ENCODE measurements around the gene FANCG.

The FANCG gene

DNA sequence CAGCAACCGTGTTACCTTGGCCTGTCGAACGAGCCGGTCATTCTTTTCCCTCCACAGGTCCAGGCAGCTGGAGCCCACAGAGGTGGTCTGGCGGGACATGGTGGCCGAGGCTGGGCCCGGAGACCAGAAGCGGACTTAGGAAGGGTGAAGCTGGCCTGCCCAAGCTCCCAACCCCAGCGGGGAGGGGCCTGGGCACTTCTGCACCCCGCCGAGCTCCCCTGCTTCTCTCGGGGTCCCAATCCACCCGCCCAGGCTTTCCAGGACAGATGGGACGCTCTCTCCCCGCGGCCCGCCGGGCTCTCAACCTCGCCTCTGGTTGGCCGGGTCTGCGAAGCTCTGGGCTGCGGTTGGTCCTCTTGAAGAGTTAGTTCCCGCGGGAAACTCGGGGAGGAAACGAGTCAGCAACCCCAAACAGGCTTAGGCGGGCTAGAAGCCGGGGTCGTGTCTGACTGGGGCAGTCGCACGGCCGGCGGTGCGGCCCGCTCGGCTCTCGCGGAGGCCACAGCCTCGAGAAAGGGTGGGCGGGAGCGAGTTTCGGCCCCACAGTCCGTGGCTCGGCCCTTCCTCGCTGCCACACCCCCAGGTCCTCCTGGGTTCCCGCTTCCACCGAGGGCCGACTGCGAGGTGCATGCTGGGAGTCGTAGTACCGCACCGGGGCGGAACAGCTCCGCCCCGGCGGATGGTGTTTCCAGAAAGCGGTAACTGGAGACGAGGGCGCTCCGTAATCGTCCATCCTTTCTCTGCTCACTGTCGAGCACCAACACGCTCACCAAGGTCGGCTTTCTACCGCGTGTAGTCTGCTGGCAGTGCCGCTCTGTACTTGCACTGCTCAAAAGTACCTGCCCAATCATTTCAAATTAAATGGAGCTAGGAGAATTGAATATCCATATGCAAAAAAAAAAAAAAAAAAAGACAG is at the start of gene FANCG:
TSS of gene FANCG (minus strand) at position 517 of the 916 bp plus-strand sequence. CDS start at position 99, 418 bp downstream.
- DNase-seq (ENCODE audit: low read depth in 2 of 2): peak; percentile 55 to 73

DNA sequence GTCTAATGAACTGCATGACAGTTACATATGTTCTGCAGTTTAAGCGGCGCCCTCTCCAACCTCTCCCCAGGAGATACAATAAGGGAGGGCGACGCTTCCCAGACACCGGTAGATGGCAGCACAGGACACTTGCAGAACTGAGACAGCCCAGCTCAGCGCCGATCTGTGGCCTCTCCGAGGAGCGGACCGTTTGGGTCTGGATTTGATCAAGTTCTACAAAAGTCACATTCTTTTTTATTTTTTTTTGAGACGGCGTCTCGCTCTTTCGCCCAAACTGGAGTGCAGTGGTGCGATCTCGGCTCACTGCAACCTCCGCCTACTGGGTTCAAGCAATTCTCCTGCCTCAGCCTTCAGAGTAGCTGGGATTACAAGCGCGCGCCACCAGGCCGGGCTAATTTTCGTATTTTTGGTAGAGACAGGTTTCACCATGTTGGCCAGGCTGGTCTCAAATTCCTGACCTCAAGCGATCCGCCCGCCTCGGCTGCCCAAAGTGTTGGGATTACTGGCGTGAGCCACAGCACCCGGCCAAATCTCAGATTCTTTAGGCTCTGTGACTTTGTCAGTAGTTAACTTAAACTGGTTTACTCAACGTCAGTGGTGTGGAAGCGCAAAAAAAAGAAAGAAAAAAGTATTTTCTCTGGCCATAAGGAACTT is 37.3 kb upstream of the FANCG start:
- DNase-seq (ENCODE audit: low read depth in 2 of 2): peak; percentile 66 to 88

DNA sequence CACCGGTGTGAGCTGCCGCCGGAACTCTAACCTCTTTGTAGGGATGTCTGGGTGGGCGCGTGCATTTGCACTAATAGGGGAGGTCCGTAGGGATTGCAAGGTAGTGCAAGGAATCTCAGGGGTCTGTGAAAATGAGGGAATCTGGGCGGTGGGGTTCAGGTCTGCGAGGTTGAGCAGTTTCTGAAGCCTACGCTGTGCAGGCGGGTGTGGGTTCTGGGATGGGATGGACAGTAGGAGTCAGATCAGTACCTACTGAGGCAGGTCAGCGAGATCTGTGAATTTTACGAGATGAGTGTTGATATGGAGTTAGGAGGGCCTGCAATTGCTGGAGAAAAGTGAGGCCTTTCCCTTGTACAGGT is 36.8 kb upstream of the FANCG start:
- DNase-seq (ENCODE audit: low read depth in 2 of 2): no peak

- DNase-seq (ENCODE audit: low read depth in 2 of 2): peak; percentile 74 to 88
These were observed 36.2 kb upstream of the FANCG start, which contains the start of gene ATOSB for GRCh38 chr9:35115680-35116538. Gene ATOSB (minus strand): TSS chr9:35115862. CDS start chr9:35108274, 7,588 bp downstream.

- DNase-seq (ENCODE audit: low read depth in 2 of 2): no peak
These were observed 35.3 kb upstream of the FANCG start for GRCh38 chr9:35114840-35115628.

GRCh38 chr9:35114113-35114839 is 34.5 kb upstream of the FANCG start:
- peak; percentile 34 to 40 for DNase-seq (ENCODE audit: low read depth in 2 of 2)

GRCh38 chr9:35112257-35113020 is 32.7 kb upstream of the FANCG start:
- DNase-seq (ENCODE audit: low read depth in 2 of 2): no peak

DNA sequence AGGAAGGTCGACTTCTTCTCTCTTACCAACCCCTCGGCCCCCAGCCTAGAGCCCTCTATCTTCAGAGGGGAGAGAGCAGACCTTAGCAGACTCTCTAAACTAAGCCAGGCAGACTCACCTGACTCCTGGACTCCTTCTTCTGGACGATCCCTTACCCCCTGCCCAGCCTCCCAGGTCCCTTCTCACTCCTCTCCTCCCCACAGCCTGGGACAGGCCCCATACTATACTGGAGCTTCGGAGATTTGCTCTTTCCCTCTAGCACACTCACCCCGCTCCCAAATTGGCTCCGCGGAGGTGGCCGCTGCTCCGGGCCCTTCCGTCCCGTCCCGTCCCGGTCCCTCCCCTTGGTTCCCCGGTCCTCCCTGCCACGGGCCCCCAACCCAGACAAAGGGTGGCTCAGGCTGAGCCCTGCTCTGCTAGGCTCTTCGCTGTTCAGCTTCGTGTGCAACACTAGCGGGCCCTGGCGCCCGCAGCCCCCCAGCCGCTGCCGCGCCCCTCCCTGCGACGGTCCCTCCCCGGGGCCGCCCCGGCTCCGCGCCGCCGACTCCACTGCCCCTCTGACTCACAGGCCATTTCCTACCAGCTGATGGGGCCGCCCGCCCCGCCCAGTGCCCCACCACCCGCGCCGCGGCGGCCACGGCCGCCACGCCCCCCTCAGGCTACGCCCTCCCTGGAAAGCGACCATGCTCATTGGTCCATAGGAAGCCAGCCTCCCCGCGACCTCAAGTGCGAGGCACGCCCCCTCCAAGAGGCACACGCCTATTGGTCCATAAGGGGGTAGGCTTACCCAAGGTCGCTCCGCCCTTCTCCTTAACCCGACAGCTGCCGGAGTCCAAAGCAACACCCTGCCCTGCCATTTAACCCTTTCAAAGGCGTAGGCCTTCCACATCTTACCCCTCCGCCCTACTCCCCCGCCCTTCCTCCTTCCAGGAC is 31.5 kb upstream of the FANCG start:
- peak; percentile 93 to 95 for DNase-seq (ENCODE audit: low read depth in 2 of 2)

GRCh38 chr9:35110327-35110761 is 30.6 kb upstream of the FANCG start:
- no peak for DNase-seq (ENCODE audit: low read depth in 2 of 2)

- DNase-seq (ENCODE audit: low read depth in 2 of 2): no peak
These were observed 29.3 kb upstream of the FANCG start for GRCh38 chr9:35108946-35109575.

DNA sequence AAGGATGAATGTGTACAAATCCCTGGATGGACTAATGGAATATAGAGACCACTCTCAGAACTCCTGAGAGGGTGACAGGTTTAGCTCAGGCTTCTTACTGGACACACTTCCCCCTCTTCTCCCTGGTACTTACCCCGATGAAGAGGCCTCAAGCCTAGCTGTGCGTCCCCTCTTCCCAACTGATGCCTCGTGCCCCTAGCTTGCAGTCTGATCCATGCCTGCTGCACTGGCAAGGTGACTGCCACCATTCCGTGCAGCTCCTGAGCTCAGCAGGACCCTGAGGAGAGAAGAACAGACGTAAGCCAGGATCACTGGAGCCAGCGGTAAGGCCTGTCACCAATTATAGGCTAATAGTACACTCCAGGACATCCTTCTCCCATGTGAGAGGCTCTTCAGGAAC is 28.7 kb upstream of the FANCG start:
- no peak for DNase-seq (ENCODE audit: low read depth in 2 of 2)

DNA sequence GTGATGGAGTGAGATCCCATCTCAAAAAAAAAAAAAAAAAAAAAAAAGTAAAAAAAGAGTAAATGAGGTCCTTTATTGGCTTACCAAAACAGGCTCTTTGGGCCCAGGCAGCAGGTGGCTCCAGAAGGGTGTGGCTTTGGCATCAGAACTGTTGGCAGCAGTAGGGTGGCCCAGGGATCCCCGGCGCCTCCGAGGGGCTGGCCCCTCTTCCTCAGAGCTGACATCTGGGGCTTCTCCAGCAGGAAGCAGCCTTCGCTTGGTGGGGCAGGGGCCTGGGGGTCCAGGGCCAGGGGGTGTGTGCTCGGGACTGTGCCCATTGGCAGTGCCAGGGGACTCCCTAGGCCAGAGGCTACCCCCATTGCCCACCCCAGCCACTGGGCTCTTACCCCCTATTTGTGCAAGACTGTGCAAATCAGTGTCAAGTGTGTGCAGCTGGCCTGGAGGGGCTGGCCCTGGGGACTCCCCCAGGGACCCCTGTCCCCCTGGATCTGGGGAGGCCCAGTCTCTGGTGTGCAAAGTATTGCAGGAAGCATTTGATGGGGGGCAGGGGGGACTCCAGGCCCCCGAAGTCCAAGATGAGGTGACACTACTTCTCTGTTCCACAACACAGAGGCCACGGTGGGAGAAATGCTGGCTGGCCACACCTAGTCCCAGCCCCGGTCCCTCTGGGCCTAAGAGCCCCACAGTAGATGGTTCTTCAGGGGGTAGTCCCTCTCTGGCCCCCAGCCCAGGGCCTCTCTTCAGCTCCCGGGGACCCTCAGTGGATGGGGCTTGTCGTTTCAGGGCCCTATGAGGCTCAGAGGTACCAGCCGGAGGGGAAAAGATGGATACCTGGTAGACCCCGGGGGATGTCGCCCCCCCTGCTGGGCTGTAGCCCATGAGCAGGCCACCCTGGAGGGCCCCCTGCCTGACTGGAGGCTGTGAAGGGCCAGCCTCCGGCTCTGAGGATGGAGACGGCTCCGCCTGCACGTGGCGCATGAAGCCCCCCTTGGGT is 27.9 kb upstream of the FANCG start:
- DNase-seq (ENCODE audit: low read depth in 2 of 2): no peak

GRCh38 chr9:35106343-35106730 is 26.6 kb upstream of the FANCG start:
- DNase-seq (ENCODE audit: low read depth in 2 of 2): no peak

DNA sequence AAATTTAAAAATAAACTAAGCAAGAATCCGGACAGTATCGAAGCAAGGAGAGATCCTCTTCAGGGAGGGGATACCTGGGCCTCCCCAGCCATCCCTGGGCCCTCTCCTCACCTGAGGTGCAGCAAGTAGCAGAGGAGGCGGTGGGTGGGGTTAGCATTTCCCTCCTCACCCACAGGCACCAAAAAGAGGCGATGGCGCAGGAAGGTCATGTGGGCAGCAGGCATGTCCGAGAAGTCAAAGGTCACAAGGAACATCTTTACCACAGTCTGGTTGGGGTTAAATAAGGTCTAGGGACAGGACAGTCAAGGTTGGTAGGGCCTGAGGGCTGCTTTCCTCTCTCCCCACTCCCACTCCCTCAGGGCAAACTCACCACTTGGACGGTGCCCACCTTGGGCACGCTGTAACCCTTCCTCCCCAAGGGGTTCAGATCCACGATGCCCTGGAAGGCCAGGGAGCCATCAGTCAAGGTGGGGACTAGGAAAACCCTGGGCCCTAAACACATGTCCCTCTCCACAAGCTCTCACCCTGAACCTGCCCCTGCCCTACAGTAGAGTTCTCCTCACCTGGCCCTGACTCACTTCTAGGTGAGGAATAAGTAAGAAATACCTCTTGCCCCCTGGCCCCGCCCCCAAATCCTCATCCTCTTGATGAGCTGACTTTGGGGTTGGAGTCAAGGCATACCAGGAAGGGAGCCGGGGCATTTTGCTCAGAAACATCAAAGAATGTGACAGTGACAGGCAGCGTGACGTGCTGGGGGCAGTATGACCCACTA is 26.0 kb upstream of the FANCG start:
- DNase-seq (ENCODE audit: low read depth in 2 of 2): no peak

DNA sequence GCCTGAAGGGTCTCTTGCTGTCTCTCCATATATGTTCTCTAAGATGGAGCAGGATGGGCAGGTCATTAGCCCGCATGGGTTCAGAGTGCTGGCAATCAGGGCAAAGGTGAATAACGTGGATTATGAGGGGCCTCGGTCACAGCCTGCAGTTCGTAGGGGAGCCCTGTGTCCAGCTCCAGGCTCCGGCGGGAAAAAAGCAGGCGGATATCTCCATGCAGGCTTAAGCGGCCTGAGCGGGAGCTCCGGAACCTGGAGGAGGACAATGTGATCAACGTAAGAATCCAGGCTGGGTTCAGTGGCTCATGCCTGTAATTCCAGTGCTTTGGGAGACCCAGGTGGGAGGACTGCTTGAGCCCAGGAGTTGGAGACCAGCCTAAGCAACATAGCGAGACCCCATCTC is 25.4 kb upstream of the FANCG start:
- no peak for DNase-seq (ENCODE audit: low read depth in 2 of 2)

GRCh38 chr9:35104586-35104985 is 24.8 kb upstream of the FANCG start:
- no peak for DNase-seq (ENCODE audit: low read depth in 2 of 2)

All from stimulated activated CD4-positive, alpha-beta T cell treated with anti-CD3 and anti-CD28 coated beads, Interleukin-1b, Interleukin-23, amount 100 ng/mL, for 4 hours (primary cell).